ENCODE results near the gene CARMIL1.

CARMIL1 gene

DNA sequence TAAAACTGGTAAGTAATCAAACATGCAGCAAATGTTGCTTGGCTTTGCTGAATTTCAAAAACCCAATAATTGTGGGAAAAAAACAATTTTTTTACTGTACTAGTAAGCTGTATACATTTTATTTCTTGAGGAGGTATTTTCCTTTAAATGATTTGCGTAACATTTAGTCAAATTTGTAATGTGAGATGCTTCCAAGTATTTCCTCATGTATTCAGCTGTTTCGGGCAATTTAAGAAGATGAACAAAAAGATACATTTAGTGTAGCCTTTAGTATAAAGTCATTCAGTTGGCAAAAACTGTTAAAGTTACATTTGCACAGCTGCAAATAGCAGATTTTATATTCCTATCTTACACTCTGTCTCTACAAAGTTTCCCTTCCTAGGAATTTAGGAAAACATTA, 186.8 kb downstream of the CARMIL1 start:
- no peak overlapping the region for H3K4me3 ChIP-seq (ENCODE audit: low read length)
- TF ChIP-seq, protein P1, sequence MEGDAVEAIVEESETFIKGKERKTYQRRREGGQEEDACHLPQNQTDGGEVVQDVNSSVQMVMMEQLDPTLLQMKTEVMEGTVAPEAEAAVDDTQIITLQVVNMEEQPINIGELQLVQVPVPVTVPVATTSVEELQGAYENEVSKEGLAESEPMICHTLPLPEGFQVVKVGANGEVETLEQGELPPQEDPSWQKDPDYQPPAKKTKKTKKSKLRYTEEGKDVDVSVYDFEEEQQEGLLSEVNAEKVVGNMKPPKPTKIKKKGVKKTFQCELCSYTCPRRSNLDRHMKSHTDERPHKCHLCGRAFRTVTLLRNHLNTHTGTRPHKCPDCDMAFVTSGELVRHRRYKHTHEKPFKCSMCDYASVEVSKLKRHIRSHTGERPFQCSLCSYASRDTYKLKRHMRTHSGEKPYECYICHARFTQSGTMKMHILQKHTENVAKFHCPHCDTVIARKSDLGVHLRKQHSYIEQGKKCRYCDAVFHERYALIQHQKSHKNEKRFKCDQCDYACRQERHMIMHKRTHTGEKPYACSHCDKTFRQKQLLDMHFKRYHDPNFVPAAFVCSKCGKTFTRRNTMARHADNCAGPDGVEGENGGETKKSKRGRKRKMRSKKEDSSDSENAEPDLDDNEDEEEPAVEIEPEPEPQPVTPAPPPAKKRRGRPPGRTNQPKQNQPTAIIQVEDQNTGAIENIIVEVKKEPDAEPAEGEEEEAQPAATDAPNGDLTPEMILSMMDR (conservative IDR thresholded peaks at IDR 0.05; ENCODE audit: low read length): no peak
- DNase-seq (ENCODE audit: low read depth): no peak

DNA sequence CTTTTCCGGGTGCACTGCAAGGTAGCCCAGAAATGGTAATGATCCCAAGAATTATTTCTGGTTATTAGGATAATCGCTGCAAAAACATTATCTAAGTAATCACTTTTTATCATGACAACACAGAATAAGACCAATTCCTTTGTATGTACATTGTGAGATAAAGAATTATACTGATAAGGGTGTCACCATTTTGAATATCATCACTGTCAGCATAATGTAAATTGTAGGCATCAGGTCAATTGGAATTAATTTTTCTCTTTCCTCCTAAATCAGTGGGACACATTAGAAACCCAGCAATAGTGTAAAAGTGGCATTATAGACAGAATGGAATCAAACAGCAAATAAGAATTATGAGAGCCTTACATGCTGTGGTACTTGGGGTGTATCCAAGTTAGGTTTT, 189.7 kb downstream of the CARMIL1 start:
- no peak overlapping the region for H3K4me3 ChIP-seq (ENCODE audit: low read length)
- TF ChIP-seq, protein P1 (conservative IDR thresholded peaks at IDR 0.05; ENCODE audit: low read length): no peak
- DNase-seq (ENCODE audit: low read depth): no peak

DNA sequence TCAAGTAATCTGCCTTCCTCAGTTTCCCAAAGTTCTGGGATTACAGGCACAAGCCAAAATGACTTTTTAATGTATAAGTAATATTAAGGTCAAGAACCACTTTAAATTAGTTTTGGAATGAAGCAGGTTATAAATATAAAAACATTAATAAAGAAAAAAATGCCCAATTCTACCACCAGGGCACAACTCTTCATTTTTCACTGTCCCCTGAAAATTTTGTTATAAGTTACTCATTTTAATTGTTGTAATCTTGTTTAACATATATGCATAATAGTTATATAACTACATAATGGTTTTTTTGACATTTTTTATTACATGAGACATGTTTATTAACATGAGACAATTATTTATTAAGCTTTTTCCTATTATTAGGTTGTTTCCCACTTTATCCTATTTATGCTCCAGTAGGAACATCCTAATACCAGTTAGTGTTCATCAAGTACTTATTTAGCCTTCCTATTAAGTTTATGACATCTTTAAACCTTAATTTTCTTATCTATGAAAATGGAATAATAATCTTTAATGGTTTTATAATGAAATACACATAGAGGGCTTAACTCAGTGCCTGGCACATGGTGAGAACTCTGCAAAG, 190.7 kb downstream of the CARMIL1 start:
- DNase-seq (ENCODE audit: low read depth): no peak

DNA sequence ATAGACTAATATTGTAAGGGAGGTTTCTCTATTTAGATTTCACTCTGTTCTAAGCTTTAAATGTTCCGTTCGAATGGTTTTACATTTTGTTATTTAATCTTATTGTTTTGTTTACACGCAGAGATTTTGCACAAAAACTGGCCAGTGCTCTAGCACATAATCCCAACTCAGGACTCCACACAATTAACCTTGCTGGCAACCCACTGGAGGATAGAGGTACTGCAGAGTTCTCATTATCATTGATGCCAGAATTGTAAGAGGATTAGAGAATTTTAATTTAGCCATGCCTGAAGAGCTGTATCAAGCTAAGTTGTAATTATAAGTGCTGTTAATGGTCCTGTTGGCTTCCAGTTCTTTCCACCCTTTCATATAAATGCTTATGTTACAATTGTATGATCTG, 193.1 kb downstream of the CARMIL1 start:
- TF ChIP-seq, protein P1 (conservative IDR thresholded peaks at IDR 0.05; ENCODE audit: low read length): peak; percentile 11; the same call in 1 of the 2 replicates
- DNase-seq (ENCODE audit: low read depth): no peak

More for the DNA sequence above, 190.7 kb downstream of the CARMIL1 start:
- H3K4me3 ChIP-seq (ENCODE audit: low read length): no peak overlapping the region
- TF ChIP-seq, protein P1 (conservative IDR thresholded peaks at IDR 0.05; ENCODE audit: low read length): peak; percentile 20

DNA sequence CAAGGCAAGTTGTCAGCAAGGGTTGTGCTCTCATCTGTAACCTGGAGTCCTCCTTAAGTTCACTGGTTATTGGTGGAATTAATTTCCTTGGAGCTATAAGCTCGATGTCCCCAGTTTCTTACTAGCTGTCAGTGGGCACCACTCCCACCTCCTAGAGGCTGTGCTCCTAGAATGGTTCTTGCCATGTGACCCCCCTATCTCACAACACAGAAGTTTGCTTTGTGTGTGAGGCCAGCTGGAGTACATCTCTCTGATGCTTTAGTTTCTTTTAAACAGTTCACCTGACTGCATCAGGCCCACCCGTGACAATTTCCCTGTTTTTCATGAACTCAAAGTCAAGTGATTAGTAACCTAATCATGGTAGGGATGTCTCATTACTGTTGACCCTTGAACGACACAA, 193.7 kb downstream of the CARMIL1 start:
- H3K4me3 ChIP-seq (ENCODE audit: low read length): no peak overlapping the region
- TF ChIP-seq, protein P1 (conservative IDR thresholded peaks at IDR 0.05; ENCODE audit: low read length): no peak
- DNase-seq (ENCODE audit: low read depth): no peak

More for the DNA sequence above, 193.1 kb downstream of the CARMIL1 start:
- no peak overlapping the region for H3K4me3 ChIP-seq (ENCODE audit: low read length)

DNA sequence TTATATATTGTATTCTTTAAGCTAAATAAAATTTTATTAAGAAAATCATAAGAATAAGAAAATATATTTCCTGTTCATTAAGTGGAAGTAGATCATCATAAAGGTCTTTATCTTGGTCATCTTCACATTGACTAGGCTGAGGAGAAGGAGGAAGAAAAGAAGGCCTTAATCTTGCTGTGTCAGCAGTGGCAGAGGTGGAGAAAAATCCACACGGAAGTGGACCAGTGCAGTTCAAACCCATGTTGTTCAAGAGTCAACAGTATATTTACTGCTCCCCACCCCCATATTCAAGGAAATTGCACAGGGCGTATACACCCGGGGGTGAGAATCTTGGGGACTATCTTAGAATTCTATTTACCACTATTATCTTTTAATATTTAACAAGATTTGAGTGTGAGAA, 194.3 kb downstream of the CARMIL1 start:
- TF ChIP-seq, protein P1 (conservative IDR thresholded peaks at IDR 0.05; ENCODE audit: low read length): no peak
- DNase-seq (ENCODE audit: low read depth): no peak
- no peak overlapping the region for H3K4me3 ChIP-seq (ENCODE audit: low read length)

DNA sequence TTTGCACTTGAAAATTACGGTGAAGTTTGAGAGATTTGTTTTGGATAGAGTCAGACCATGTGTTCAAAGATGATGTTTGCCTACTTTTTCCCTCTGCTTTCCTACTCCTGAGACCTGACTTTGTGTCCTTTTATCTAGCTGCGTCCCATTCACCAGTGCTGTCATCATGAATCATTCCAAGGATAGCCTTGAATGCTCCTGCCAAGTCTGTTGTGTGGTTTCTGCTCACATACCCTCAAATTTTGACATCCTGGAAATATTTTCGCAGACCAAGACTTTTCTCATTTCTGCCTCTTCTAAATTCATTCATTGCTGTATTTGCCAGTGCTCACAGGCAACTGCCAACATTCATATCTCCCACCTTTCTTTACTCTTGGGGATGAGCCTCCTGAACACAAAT, 197.0 kb downstream of the CARMIL1 start:
- DNase-seq (ENCODE audit: low read depth): peak; percentile 49
- H3K4me3 ChIP-seq (ENCODE audit: low read length): no peak overlapping the region
- TF ChIP-seq, protein P1 (conservative IDR thresholded peaks at IDR 0.05; ENCODE audit: low read length): no peak
